RKO (cell line): ENCODE measurements around the gene ART3.

Experiments used
- DNase-seq: peaks from one replicate; pipeline ENCODE4 v3.0.0-alpha.2; 2016; ENCODE audit warnings: low spot score

The ART3 gene

DNA sequence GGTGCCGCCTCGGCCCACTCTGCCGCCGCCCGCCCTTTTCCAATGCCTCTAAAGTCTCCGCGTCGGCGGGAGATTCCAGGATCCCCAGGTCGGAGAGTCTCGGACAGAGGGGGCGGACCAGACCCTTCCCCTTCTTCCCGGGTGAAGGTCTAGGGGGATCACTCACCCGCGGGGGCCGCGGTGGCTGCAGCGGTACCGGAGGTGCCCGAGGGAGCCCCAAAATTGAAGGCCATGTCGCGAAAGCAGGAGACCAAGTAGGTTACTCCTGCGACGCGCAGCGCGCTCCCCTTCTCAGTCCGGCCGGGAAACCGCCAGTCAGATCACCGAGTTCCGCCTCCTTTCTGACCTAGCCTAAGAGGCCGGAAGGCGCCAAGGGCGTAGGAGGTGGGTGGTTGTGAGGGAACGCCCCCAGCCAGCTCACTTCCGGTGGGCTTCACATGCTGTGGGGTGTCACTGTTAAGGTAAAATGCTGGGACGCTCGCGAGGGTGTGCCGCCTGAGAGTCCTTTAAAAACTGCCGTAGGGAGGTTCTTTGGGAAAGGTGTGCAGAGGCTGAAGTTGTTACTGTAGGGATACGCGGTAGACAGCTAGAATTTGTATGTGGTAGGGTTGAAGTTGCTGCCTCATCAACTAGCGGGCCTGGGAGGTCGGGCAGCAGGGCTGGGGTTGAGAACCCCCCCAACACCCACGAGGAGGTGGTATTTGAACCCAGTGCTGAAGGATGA is 73.8 kb downstream of the ART3 start, which contains the start of gene NUP54:
Gene NUP54 (minus strand): TSS at position 256 of the 724 bp plus-strand sequence. CDS start 23 bp downstream, at position 233.
- DNase-seq = peak; percentile 94

DNA sequence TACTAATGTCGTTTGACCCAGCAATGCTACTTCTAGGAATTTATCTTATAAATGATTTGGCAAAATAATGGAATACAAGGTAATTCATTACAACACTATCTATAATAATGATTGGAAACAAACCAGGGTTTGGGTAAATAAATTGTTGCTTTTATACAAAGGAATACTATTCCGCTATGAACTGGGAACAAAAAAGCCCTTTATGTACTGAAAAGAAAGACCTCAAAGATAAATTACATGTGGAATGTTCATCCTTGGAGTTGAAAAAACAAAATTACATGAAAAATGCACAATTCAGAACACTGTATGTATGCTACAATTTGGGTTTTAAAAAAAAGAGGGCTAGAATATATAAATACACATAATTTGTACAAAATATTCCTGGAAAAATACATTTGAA is 78.8 kb downstream of the ART3 start:
- DNase-seq = no peak

DNA sequence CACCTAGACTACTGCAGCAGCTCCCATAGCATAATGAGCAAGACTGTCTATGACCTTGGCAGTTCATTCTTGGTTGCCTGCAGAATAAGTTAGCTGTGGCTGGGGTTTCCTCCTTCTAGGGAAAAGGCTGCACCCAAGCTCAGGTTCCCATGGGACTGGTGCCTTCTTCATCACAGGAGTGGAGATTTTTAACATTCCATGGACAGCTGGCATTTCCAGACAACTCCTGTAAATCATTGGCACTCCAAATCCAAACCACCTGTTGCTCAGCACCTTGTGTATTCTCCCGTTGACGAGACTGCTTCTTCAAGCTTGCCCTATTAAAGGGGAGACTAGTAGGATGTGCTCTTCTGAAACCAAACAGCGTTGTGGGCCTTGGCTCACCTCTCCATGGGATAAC is 81.5 kb downstream of the ART3 start:
- no peak for DNase-seq

DNA sequence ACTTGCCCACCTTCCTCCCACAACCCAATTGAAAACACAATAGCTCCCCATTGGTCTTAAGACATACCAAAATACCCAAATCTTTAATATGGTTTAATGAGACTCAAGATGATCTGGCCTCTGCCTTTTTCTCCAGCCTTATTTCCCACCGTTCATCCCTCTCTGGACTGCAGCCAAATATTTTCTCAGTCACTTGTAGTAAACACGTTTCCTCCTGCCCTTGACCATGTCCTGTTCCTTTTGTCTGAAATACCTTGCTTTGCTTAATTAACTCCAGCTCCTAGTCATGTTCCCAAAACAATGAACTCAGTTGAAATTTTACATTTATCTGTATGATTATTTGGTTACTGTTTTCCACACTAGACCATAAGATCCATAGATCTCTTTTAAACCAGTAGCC is 82.1 kb downstream of the ART3 start:
- no peak for DNase-seq

DNA sequence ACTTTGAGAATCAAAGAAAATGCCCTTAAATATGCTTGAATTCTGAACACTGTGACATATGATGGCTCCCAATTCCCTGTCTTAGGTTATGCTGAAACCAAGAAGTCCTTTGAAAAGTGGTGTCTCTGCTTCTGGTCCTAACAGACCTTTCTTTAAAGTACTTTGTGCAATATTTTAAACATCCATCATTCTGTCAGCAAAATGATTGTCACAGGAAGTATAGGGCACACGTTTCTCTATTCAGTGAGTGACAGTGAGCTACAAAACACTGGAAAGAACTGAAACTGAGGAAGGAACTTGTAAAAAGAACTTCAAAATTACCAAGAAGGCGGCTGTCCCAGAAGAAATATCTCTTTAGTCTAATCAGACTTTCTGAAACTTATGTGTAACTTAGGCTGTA is 85.8 kb downstream of the ART3 start:
- DNase-seq = no peak
